Measurements from ENCODE around the gene DPP6.

DPP6 gene

GRCh38 chr7:154785898-154786297 lies 733.7 kb downstream of the DPP6 start:
- DNase-seq: no peak

GRCh38 chr7:154789404-154789803 lies 737.2 kb downstream of the DPP6 start:
- peak; percentile 10 to 20 for DNase-seq

- DNase-seq: no peak
These were observed 739.4 kb downstream of the DPP6 start for GRCh38 chr7:154791611-154792010.

GRCh38 chr7:154792436-154793055 lies 740.3 kb downstream of the DPP6 start:
- no peak for DNase-seq

DNA sequence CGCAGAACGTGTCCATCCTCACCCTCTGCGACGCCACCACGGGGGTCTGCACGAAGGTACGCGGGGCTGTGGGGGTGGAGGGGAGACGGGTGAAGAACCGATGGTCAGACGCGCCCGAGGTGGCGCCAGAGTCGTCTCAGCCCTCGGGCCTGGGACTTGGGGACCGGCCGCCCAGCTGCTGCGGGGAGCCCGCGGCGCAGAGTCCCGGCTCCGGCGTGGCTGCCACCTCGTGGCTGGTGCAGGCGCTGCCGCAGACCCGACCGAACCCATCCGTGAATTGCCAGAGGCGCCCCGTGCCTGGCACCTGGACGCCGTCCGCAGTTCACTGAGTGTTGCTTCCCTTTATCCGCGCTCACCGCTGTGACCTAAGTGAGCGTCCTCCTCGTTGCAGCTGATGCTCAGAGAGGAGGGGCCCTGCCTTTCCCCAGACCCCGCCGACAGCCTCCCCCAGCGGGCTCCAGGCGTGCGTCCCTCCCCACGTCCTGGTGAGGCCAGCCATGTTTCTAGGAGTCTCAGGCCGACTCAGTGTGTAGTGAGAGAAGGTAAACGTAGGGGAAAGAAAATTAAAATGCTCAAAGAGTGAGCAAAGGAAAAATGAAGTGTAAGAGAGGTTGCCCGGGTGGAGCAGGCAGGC lies 742.1 kb downstream of the DPP6 start:
- no peak for DNase-seq

DNA sequence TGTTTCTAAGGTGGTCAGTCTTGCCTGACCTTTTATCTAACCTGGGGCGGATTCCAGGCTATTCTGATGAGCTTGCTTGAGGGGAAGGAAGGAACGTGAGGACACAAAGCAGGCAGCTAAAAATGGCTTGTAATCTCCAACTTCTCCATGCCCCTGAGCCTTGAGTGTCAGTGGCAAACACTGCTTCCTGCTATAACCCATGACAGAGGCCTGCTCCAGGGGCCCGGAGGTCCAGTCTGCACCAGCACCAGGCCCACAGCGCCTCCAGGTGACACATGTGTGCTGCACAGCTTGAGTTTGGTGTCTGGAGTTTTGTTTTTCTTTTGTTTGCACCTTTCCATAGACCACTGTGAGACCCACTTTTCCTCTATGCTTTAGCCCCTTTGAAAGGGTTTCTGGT lies 742.8 kb downstream of the DPP6 start:
- no peak for DNase-seq

- peak in 1 of 2 experiments; percentile 9 for DNase-seq
These were observed 743.2 kb downstream of the DPP6 start for GRCh38 chr7:154795437-154795836.

DNA sequence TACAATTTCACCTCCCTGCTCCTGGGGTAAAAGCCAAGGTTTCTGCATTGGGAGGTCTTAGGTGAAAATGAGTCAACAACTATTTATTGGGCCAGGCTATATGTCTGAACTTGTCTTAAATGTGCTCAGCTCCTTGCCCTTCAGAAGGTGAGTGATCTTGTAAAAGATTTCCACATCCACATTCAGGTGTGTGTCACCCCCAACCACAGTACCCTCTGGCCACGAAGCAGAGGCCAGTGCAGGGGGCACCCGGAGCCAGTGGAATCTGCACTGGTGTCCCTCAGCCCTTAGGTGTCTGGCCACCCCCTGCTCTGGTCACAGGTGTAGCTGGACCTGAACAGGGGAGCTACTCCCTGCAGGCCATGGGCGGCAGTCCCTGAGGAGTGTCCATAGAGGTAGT lies 752.3 kb downstream of the DPP6 start:
- DNase-seq: no peak

- no peak for DNase-seq
These were observed 759.8 kb downstream of the DPP6 start for GRCh38 chr7:154812027-154812426.

DNA sequence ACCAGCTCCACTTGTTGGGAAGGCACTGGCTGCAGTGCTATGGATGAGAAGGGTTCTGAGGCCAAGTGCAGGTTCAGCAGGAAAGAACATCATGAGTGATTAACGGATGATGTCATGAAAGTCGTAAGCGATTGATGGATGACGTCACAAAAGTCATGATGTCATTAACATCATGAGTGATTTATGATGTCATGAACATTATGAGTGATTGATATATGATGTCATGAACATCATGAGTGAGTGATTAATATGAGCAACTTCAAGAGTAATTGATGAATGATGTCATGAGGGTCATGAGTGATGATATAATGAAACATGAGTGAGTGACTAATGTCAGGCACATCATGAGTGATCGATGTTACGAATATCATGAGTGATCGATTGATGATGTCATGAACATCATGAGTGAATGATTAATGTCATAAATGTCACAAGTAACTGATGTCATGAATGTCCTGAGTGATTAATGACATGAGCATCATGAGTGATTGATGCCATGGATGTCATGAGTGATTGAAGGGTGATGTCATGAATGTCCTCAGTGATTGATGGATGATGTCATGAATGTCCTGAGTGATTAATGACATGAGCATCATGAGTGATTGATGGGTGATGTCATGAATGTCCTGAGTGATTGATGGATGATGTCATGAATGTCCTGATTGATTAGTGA lies 765.2 kb downstream of the DPP6 start:
- DNase-seq: no peak

DNA sequence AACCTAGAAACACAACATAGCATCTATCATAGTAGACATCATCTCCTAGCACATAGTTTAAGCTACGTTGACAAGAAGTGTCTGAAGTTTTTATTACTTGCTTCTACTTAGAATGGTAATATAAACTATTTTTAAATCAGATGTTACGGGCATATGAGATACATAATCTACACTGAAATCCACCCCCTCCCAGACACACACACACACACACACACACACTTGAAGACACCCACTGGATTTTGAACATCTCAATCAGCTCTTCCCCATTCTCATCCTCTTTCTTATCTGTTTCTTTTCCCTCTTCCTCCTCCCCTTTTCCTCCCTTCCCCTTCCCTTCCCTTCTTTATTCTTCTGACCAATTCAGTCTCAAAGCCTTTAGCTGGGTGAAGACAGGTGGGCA lies 774.8 kb downstream of the DPP6 start:
- no peak for DNase-seq

DNA sequence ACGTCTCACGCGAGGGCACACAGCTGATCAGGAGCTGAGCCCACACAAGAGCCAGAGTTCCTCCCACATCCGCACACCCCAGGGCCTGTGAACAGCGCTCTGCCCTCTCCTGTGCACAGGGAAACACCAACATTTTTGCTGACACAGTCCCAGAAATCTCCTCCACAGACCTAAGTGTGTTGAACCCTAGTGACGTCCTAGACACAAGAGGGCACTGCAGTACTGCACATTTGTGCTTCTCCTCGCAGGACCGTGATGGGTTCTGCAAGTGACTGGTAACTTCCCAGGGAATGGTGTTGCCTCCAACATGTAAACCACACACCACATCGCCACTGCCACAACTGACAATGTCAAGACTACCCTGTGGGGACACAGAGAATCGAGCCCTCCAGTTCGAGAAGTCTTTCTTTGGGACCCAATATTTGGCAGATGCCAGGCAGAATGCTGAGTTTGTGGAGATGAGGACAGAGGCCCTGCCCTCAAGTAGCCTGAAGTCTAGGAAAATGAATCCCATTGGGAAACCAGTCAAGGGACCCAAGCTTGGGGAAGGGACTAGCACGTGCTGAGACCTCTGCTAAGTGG lies 780.5 kb downstream of the DPP6 start:
- DNase-seq: peak; percentile 20 to 21

GRCh38 chr7:154836021-154836448 lies 783.8 kb downstream of the DPP6 start:
- no peak for DNase-seq

DNA sequence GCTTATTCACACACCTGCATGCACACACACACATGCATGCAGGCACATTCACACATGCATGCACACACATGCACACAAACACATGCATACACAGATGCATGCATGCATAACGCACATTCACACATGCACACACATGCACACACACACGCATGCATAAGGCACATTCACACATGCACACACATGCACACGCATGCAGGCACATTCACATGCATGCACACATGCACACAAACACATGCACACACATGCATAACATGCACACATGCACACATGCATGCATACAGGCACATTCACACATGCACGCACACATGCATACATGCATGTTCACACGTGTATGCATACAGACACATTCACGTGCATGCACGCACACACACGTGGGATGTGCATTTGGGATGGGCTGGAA lies 784.9 kb downstream of the DPP6 start:
- no peak for DNase-seq

DNA sequence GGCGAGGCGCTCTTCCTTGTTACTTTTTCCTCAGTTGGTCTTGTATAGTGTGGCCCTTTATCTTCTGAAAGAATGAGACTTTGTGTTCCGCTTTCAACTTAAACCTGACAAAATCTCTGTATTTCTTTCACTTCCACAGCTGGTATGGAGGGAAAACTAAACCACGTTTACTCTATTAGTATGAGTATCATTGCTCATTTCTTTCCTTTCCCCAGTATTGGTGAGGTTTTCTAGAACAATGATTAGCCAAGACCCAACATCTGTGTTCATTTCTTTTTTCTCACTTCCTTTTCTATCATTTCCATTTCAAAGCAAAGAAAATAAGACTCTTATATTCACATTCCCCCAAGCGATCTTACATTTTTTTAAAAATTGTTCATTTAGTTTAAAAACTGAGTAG lies 785.4 kb downstream of the DPP6 start:
- DNase-seq: no peak

DNA sequence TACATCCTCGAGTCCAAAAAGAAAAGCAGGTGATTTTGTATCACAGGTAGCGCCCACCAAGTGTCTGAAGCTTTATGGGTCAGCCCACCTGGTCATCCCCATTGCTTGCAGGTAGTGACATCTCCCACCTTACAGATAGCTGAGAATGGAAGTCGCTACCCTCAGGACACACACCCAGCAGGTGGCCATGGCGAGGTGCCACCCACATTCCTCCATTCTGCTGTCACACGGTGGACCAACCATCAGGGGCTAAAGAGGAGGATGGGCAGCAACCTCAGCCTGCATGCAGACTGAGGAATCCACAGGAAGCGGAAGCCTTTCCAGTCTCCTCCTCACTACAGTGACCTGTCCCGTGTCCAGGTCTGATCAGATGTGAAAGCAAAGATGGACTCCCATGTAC lies 787.9 kb downstream of the DPP6 start:
- no peak for DNase-seq

- DNase-seq: no peak
These were observed 789.6 kb downstream of the DPP6 start for GRCh38 chr7:154841731-154842331.

- DNase-seq: no peak
These were observed 790.4 kb downstream of the DPP6 start for GRCh38 chr7:154842591-154842990.

GRCh38 chr7:154843670-154844237 lies 791.6 kb downstream of the DPP6 start:
- no peak for DNase-seq

GRCh38 chr7:154844499-154844898 lies 792.3 kb downstream of the DPP6 start:
- no peak for DNase-seq

GRCh38 chr7:154844955-154845354 lies 792.8 kb downstream of the DPP6 start:
- no peak for DNase-seq

- DNase-seq: no peak
These were observed 796.3 kb downstream of the DPP6 start for GRCh38 chr7:154848464-154848863.

- DNase-seq: no peak
These were observed 800.0 kb downstream of the DPP6 start for GRCh38 chr7:154852205-154852604.
